NB4 (cell line): ENCODE data around the gene GLT6D1.

Experiments
- CTCF ChIP-seq: IDR thresholded peaks from one replicate; pipeline ENCODE4 v1.5.1; 2012; ENCODE audit warnings: low read depth, low read length
- POLR2A ChIP-seq: IDR thresholded peaks from 2 replicates; pipeline ENCODE4 v1.6.1; 2011; ENCODE audit warnings: mild to moderate bottlenecking; ENCODE audit not compliant: insufficient read length; ENCODE audit errors: extremely low read depth

- TF ChIP-seq CTCF (no peak), POLR2A (no peak)
These were observed 27.5 kb upstream of the GLT6D1 start for GRCh38 chr9:135666534-135667462.
